ENCODE measurements around the gene ITM2A.

GRCh38 chrX:79371101-79371500 lies 4.0 kb upstream of the ITM2A start:
- TF ChIP-seq POLR2AphosphoS5 (IDR thresholded peaks at IDR 0.05; ENCODE audit: insufficient read depth, low read depth, low read length) = no peak
- TF ChIP-seq, protein P1, sequence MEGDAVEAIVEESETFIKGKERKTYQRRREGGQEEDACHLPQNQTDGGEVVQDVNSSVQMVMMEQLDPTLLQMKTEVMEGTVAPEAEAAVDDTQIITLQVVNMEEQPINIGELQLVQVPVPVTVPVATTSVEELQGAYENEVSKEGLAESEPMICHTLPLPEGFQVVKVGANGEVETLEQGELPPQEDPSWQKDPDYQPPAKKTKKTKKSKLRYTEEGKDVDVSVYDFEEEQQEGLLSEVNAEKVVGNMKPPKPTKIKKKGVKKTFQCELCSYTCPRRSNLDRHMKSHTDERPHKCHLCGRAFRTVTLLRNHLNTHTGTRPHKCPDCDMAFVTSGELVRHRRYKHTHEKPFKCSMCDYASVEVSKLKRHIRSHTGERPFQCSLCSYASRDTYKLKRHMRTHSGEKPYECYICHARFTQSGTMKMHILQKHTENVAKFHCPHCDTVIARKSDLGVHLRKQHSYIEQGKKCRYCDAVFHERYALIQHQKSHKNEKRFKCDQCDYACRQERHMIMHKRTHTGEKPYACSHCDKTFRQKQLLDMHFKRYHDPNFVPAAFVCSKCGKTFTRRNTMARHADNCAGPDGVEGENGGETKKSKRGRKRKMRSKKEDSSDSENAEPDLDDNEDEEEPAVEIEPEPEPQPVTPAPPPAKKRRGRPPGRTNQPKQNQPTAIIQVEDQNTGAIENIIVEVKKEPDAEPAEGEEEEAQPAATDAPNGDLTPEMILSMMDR (IDR thresholded peaks at IDR 0.05; ENCODE audit: extremely low read depth in 1 of 2, insufficient read depth in 1 of 2, low read depth in 1 of 2, low read length in 2 of 2) = no peak
- TF ChIP-seq EZH2 (IDR thresholded peaks at IDR 0.05; ENCODE audit: borderline replicate concordance, low read depth, low read length, severe bottlenecking) = no peak
- TF ChIP-seq MYC (IDR thresholded peaks at IDR 0.05; ENCODE audit: low read depth, low read length) = no peak
